Choroid plexus epithelial cell (primary cell): ENCODE measurements around the gene FAIM2.
A peak's percentile ranks its signal among the peaks of the same experiment; 100 is the strongest.

Source experiments
- DNase-seq: peaks from one replicate; pipeline ENCODE4 v3.0.0-alpha.2; 2010; ENCODE audit warnings: low read depth
- H3K4me3 ChIP-seq: 2 replicates; pipeline ENCODE4 v1.5.1; 2011; ENCODE audit warnings: low read depth, mild to moderate bottlenecking, control low read depth, low read length, moderate library complexity
- CTCF ChIP-seq: conservative IDR thresholded peaks from 2 replicates; pipeline ENCODE4 v1.5.1; 2011; ENCODE audit warnings: low read depth, mild to moderate bottlenecking, control low read depth, inconsistent platforms, low read length, moderate library complexity

Gene FAIM2

GRCh38 chr12:49923035-49923644, 19.4 kb upstream of the FAIM2 start:
- H3K4me3 ChIP-seq: no peak overlapping the region
- no peak for TF ChIP-seq CTCF
- no peak for DNase-seq

DNA sequence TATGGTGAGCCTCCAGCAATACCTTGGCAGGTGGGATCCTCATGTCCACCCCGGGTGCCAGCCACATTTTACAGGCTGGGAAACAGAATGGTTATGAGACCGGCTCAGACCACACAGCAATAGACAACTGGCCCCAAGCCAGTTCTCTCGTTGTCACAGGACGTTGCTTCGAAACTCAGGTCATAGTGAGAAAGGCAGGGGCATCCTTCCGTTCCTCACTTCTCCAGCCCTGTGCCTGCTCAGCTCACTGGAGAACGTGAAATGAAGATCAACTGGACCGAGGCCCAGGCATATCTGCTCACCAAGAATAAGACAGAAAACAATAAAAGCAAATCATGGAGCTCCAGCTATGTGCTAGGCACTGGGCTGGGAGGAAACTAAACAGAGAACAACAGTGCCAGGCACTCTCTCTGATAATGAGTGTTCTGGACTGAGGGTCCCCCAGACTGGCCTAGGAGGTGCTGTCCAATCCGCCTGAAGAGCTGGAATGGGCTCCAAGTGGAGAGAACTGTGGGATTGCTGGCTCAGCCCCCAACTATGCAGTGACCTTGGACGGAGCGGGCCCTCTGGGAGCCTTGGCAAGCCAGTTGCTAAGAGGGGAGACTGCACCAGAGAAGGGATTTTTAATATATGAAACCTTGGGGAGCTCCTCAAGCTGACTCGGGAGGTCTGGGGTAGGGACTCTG, 18.8 kb upstream of the FAIM2 start:
- H3K4me3 ChIP-seq: no peak overlapping the region
- DNase-seq: no peak
- no peak for TF ChIP-seq CTCF

DNA sequence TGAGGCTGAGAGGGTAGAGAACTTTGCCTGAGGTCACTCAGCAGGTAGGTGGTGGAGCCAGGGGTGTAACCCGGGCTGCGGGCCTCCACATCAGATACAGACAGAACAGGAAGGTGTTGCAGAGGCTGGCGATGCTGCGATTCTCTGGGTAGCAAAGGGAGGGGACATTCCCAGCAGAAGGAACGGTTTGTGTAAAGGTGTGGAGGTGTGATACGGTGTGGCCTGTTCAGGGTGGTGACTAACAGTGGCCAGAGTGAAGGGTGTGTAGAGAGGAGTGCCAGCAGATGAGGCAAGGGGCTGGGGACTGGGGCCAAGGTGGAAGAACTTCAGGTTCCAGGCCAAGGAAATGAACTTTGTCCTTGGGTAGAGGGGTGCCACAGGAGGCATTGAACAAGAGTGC, 18.2 kb upstream of the FAIM2 start:
- no peak overlapping the region for H3K4me3 ChIP-seq
- no peak for DNase-seq
- no peak for TF ChIP-seq CTCF

GRCh38 chr12:49921299-49921698, 17.6 kb upstream of the FAIM2 start:
- TF ChIP-seq CTCF: no peak
- DNase-seq: no peak
- H3K4me3 ChIP-seq: no peak overlapping the region

GRCh38 chr12:49920915-49921286, 17.2 kb upstream of the FAIM2 start:
- TF ChIP-seq CTCF: no peak
- DNase-seq: no peak

DNA sequence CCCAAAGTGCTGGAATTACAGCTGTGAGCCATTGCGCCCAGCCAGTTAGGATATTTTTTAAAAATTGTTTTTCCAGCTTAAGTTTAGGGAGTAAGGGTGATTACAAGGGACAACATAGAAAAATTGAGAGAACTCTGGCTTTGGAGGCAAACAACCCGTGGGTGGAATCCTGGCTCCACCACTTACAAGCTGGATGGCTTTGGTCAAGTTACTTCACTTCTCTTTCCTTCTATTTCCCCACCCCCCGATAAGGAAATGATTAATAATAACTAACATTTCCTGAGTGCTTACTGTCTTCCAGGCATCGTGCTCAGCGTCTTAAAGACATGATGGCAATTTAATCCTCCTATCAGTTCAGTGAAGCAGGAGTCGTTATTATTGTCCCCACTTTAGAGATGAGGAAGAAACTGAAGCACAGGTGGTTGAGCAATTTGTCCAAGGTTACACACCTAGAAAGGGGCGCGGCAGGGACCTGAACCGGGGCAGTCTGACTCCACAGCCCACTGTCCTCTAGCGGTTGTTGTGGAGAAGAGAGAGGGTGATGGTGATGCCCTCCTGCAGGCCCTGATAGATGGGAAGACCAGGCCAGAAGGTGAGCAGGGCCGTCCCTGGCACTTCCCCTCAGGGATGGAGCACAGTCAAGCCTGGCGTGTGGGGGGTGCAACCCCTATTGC, 16.7 kb upstream of the FAIM2 start:
- TF ChIP-seq CTCF: no peak
- peak; percentile 65 for DNase-seq
- H3K4me3 ChIP-seq: no peak overlapping the region

More at GRCh38 chr12:49920915-49921286, 17.2 kb upstream of the FAIM2 start:
- H3K4me3 ChIP-seq: no peak overlapping the region
